Stimulated activated CD4-positive, alpha-beta T cell treated with anti-CD3 and anti-CD28 coated beads, Interleukin-4, amount 100 ng/mL, for 24 hours (primary cell): ENCODE data around the gene NBEAL1.
"Not testable (repeated sequence)": the region's sequence is repeated elsewhere in the genome, so short reads cannot be mapped to it uniquely, and the experiment has no call there.

Experiments used
- DNase-seq: peaks from one replicate; pipeline ENCODE4 v3.0.0-alpha.2; 2020

Gene NBEAL1

GRCh38 chr2:203014456-203015199 lies at the start of gene NBEAL1:
TSS of gene NBEAL1 (plus strand) at chr2:203014875. CDS start at chr2:203016385, 1,510 bp downstream.
- peak; percentile 96 for DNase-seq

GRCh38 chr2:202965810-202966460 lies 48.7 kb upstream of the NBEAL1 start:
- DNase-seq = peak; percentile 28

- DNase-seq = not testable (repeated sequence)
Measured at GRCh38 chr2:202969404-202969803, 45.3 kb upstream of the NBEAL1 start.

- no peak for DNase-seq
Measured at GRCh38 chr2:202976809-202977208, 37.9 kb upstream of the NBEAL1 start.

- no peak for DNase-seq
Measured at GRCh38 chr2:202982779-202983491, 31.7 kb upstream of the NBEAL1 start.

- no peak for DNase-seq
Measured at GRCh38 chr2:202989749-202990148, 24.9 kb upstream of the NBEAL1 start.

GRCh38 chr2:202990501-202990900 lies 24.2 kb upstream of the NBEAL1 start:
- no peak for DNase-seq

GRCh38 chr2:202997113-202997512 lies 17.6 kb upstream of the NBEAL1 start:
- DNase-seq = not testable (repeated sequence)

GRCh38 chr2:203002054-203002821 lies 12.4 kb upstream of the NBEAL1 start:
- no peak for DNase-seq

GRCh38 chr2:203003716-203004115 lies 11.0 kb upstream of the NBEAL1 start:
- no peak for DNase-seq

- DNase-seq = no peak
Measured at GRCh38 chr2:203016716-203017115, 2.0 kb downstream of the NBEAL1 start.

GRCh38 chr2:203018181-203018580 lies 3.5 kb downstream of the NBEAL1 start:
- no peak for DNase-seq

- no peak for DNase-seq
Measured at GRCh38 chr2:203019142-203019541, 4.5 kb downstream of the NBEAL1 start.

GRCh38 chr2:203021991-203022390 lies 7.3 kb downstream of the NBEAL1 start:
- DNase-seq = no peak

GRCh38 chr2:203022751-203023150 lies 8.1 kb downstream of the NBEAL1 start:
- no peak for DNase-seq

GRCh38 chr2:203025592-203025991 lies 10.9 kb downstream of the NBEAL1 start:
- DNase-seq = no peak

- no peak for DNase-seq
Measured at GRCh38 chr2:203030545-203030944, 15.9 kb downstream of the NBEAL1 start.

- no peak for DNase-seq
Measured at GRCh38 chr2:203030991-203031390, 16.3 kb downstream of the NBEAL1 start.

- DNase-seq = no peak
Measured at GRCh38 chr2:203033395-203033794, 18.7 kb downstream of the NBEAL1 start.

GRCh38 chr2:203035879-203036470 lies 21.3 kb downstream of the NBEAL1 start:
- no peak for DNase-seq

GRCh38 chr2:203037026-203037425 lies 22.4 kb downstream of the NBEAL1 start:
- no peak for DNase-seq

GRCh38 chr2:203038586-203038985 lies 23.9 kb downstream of the NBEAL1 start:
- no peak for DNase-seq

- not testable (repeated sequence) for DNase-seq
Measured at GRCh38 chr2:203039211-203039610, 24.5 kb downstream of the NBEAL1 start.
